ENCODE data around the gene LRCH3. TPM values are rescaled to one million over a fixed set of nuclear protein-coding genes. Genes with fewer than 3 reads are reported as not detected.

LRCH3 gene
- total RNA-seq, 1 donor from 2014 or later = 47.8 TPM

- no peak for DNase-seq (ENCODE audit: extremely low read depth, low read depth, low spot score)
Measured at GRCh38 chr3:197833930-197834715, 43.1 kb downstream of the LRCH3 start.

GRCh38 chr3:197835509-197835908 is 44.5 kb downstream of the LRCH3 start:
- no peak for DNase-seq (ENCODE audit: extremely low read depth, low read depth, low spot score)

GRCh38 chr3:197836244-197836643 is 45.2 kb downstream of the LRCH3 start:
- DNase-seq (ENCODE audit: extremely low read depth, low read depth, low spot score) = no peak

GRCh38 chr3:197837282-197837681 is 46.2 kb downstream of the LRCH3 start:
- DNase-seq (ENCODE audit: extremely low read depth, low read depth, low spot score) = no peak

GRCh38 chr3:197841789-197842188 is 50.7 kb downstream of the LRCH3 start:
- DNase-seq (ENCODE audit: extremely low read depth, low read depth, low spot score) = no peak

- no peak for DNase-seq (ENCODE audit: extremely low read depth, low read depth, low spot score)
Measured at GRCh38 chr3:197846491-197846890, 55.4 kb downstream of the LRCH3 start.

GRCh38 chr3:197847866-197848401 is 56.9 kb downstream of the LRCH3 start:
- no peak for DNase-seq (ENCODE audit: extremely low read depth, low read depth, low spot score)

- DNase-seq (ENCODE audit: extremely low read depth, low read depth, low spot score) = no peak
Measured at GRCh38 chr3:197854596-197855343, 63.7 kb downstream of the LRCH3 start.

GRCh38 chr3:197855571-197855970 is 64.5 kb downstream of the LRCH3 start:
- no peak for DNase-seq (ENCODE audit: extremely low read depth, low read depth, low spot score)

- DNase-seq (ENCODE audit: extremely low read depth, low read depth, low spot score) = no peak
Measured at GRCh38 chr3:197856199-197856816, 65.3 kb downstream of the LRCH3 start.

GRCh38 chr3:197858133-197858532 is 67.1 kb downstream of the LRCH3 start:
- DNase-seq (ENCODE audit: extremely low read depth, low read depth, low spot score) = no peak

GRCh38 chr3:197858598-197858997 is 67.5 kb downstream of the LRCH3 start:
- no peak for DNase-seq (ENCODE audit: extremely low read depth, low read depth, low spot score)

- DNase-seq (ENCODE audit: extremely low read depth, low read depth, low spot score) = no peak
Measured at GRCh38 chr3:197866035-197866434, 75.0 kb downstream of the LRCH3 start.

- no peak for DNase-seq (ENCODE audit: extremely low read depth, low read depth, low spot score)
Measured at GRCh38 chr3:197873329-197873728, 82.3 kb downstream of the LRCH3 start.

- DNase-seq (ENCODE audit: extremely low read depth, low read depth, low spot score) = no peak
Measured at GRCh38 chr3:197874064-197874463, 83.0 kb downstream of the LRCH3 start.

- DNase-seq (ENCODE audit: extremely low read depth, low read depth, low spot score) = no peak
Measured at GRCh38 chr3:197874653-197875052, 83.6 kb downstream of the LRCH3 start.

- no peak for DNase-seq (ENCODE audit: extremely low read depth, low read depth, low spot score)
Measured at GRCh38 chr3:197877902-197878301, 86.8 kb downstream of the LRCH3 start.

- no peak for DNase-seq (ENCODE audit: extremely low read depth, low read depth, low spot score)
Measured at GRCh38 chr3:197878427-197878826, 87.4 kb downstream of the LRCH3 start.

GRCh38 chr3:197880491-197881269 is 89.6 kb downstream of the LRCH3 start:
- no peak for DNase-seq (ENCODE audit: extremely low read depth, low read depth, low spot score)

- DNase-seq (ENCODE audit: extremely low read depth, low read depth, low spot score) = no peak
Measured at GRCh38 chr3:197881270-197881969, 90.4 kb downstream of the LRCH3 start.
